Measurements from ENCODE around the gene SHD.
"Not testable (repeated sequence)": the region's sequence is repeated elsewhere in the genome, so short reads cannot be mapped to it uniquely, and the experiment has no call there.

SHD gene

DNA sequence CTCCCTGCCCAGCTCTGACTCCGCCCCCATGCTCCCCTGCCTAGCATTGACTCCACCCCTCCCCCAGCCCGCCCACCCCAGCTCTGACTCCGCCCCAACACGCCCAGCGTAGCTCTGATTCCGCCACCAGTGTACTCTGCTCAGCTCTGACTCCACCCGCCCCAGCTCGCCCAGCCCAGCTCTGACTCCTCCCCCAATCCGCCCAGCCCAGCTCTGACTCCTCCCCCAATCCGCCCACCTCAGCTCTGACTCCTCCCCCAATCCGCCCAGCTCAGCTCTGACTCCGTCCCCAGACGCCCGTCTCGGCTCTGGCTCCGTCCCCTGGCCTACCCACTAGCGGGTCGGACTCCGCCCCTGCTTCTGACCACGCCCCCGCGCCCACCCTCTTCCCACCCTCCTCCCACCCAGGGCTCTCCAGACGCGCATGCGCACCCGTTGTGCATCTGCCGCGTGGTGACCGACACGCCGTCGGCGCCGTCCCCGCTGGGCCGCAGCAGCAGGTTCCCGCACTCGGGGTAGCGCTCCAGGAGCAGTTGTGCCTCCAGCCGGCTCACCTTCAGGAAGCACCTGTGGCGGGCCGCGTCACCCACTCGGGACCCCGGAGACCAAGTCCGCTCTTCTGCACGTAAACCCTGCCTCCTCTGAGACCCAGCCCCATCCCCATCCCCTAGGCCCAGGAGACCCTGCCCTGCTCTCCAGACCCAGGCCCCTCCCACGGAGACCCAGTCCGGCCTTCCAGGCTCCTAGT lies 49.4 kb downstream of the SHD start:
- no peak overlapping the region for H2AFZ ChIP-seq (ENCODE audit: low read depth, low read length)
- peak overlapping the region; percentile 73 for H3K4me3 ChIP-seq (ENCODE audit: low read length)
- H3K27me3 ChIP-seq (ENCODE audit: insufficient read depth, low read length) = no peaks in the 10 kb centered on the region
- H3K4me1 ChIP-seq (ENCODE audit: insufficient read depth, low read length) = no peaks in the 10 kb centered on the region
- no peaks in the 10 kb centered on the region for H3K9me3 ChIP-seq (ENCODE audit: low read length)
- peaks cover 2% of the 10 kb centered on the region for H3K36me3 ChIP-seq (ENCODE audit: insufficient read depth, low read length)

DNA sequence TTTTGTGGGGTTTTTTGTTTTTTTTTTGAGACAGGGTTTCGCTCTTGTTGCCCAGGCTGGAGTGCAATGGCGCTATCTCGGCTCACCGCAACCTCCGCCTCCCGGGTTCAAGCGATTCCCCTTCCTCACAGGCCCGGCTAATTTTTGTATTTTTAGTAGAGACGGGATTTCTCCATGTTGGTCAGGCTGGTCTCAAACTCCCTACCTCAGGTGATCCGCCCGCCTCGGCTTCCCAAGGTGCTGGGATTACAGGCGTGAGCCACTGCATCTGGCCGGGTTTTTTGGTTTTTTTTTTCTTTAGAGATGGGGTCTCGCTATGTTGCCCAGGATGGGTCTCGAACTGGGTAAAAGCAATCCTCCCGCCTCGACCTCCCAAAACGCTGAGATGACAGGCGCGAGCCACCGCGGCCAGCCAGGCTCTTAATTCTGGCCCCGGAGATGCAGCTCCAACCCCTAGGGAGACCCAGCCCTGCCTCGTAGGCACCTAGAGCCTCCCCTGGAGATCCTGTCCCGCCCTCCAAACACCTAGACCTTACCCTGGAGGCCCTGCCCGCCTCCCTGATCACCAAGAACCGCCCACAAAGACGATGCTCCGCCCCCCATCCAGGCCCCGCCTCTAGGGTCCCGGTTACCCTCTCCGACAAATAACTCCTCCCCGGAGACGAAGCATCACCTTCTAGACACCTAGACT lies 50.1 kb downstream of the SHD start:
- H3K4me3 ChIP-seq (ENCODE audit: low read length) = peak overlapping the region; percentile 73
- H2AFZ ChIP-seq (ENCODE audit: low read depth, low read length); H3K27me3 ChIP-seq (ENCODE audit: insufficient read depth, low read length); H3K4me1 ChIP-seq (ENCODE audit: insufficient read depth, low read length); H3K36me3 ChIP-seq (ENCODE audit: insufficient read depth, low read length); H3K9me3 ChIP-seq (ENCODE audit: low read length): not testable (repeated sequence)

DNA sequence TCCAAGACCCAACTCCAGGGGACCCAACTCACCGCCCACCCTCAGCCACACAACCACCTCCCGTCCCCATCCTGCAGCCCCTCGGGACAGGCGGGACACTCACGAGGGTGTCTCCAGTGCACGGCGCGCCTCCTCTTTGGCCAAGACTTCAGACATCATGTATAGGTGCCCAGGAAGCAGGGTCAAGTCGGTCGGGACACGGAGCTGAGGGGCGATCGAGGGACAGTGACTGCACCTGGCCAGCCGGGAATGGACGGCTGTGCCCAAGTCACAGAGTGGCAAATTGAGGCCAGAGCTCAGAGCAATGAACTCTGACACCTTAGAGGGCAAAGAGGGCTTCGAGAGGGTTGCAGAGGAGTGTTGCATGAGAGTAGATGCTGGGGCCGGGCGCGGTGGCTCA lies 50.8 kb downstream of the SHD start:
- Histone ChIP-seq H3K27me3 (ENCODE audit: insufficient read depth, low read length) (no peaks in the 10 kb centered on the region), H3K36me3 (ENCODE audit: insufficient read depth, low read length) (no peaks in the 10 kb centered on the region), H2AFZ (ENCODE audit: low read depth, low read length) (no peak overlapping the region), H3K9me3 (ENCODE audit: low read length) (no peaks in the 10 kb centered on the region), H3K4me1 (ENCODE audit: insufficient read depth, low read length) (no peaks in the 10 kb centered on the region), H3K4me3 (ENCODE audit: low read length) (no peak overlapping the region)

DNA sequence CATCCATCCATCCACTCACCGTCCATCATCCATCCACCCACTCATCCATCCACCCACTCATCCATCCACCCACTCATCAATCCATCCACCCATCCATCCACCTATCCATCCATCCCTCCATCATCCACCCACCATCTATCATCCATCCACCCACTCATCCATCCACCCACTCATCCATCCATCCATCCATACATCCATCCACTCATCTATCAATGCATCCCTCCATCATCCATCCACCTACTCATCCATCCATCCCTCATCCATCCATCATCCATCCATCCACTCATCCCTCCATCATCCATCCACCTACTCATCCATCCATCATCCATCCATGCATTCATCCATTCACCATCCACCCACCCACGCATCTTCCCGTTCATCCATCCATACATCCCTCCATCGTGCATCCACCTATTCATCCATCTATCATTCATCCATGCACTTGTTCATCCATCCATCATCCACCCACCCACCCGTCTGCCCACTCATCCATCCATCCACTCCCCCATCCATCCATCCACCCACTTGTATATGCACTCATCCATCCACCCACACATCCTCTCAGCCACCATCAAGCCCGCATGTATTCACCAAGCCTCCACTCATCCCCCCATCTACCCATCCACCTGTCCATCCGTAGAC lies 56.0 kb downstream of the SHD start:
- Histone ChIP-seq H3K36me3 (ENCODE audit: insufficient read depth, low read length) (no peaks in the 10 kb centered on the region), H3K4me1 (ENCODE audit: insufficient read depth, low read length) (peaks cover 16% of the 10 kb centered on the region), H2AFZ (ENCODE audit: low read depth, low read length) (no peak overlapping the region), H3K27me3 (ENCODE audit: insufficient read depth, low read length) (no peaks in the 10 kb centered on the region), H3K4me3 (ENCODE audit: low read length) (no peak overlapping the region), H3K9me3 (ENCODE audit: low read length) (no peaks in the 10 kb centered on the region)

DNA sequence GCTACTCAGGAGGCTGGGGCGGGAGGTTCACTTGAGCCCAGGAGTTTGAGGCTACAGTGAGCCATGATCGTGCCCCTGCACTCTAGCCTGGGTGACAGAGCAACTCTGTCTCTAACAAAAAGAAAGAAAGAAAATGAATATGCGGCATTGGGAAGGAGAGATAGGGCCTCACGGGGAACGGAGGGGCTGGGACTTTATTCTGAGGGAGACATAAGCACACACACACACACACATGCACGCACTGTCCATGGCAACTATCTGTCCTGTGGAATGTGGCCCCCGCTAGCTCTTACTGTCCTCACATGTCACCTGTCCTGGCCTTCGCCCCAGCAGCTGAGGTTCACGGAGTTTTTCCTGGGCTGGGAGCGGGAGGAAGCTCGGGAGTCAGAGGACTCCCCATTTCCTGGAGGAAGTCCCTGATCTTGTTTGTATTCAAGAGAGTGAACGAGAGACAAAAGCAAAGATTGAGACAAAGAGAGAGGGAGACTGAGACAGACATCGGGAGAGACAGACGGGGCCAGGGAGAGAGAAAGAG lies 58.9 kb downstream of the SHD start:
- H3K27me3 ChIP-seq (ENCODE audit: insufficient read depth, low read length) = no peaks in the 10 kb centered on the region
- H3K9me3 ChIP-seq (ENCODE audit: low read length) = no peaks in the 10 kb centered on the region
- H3K4me3 ChIP-seq (ENCODE audit: low read length) = peak overlapping the region; percentile 35
- H2AFZ ChIP-seq (ENCODE audit: low read depth, low read length) = no peak overlapping the region
- no peaks in the 10 kb centered on the region for H3K36me3 ChIP-seq (ENCODE audit: insufficient read depth, low read length)
- peaks cover 22% of the 10 kb centered on the region for H3K4me1 ChIP-seq (ENCODE audit: insufficient read depth, low read length)

DNA sequence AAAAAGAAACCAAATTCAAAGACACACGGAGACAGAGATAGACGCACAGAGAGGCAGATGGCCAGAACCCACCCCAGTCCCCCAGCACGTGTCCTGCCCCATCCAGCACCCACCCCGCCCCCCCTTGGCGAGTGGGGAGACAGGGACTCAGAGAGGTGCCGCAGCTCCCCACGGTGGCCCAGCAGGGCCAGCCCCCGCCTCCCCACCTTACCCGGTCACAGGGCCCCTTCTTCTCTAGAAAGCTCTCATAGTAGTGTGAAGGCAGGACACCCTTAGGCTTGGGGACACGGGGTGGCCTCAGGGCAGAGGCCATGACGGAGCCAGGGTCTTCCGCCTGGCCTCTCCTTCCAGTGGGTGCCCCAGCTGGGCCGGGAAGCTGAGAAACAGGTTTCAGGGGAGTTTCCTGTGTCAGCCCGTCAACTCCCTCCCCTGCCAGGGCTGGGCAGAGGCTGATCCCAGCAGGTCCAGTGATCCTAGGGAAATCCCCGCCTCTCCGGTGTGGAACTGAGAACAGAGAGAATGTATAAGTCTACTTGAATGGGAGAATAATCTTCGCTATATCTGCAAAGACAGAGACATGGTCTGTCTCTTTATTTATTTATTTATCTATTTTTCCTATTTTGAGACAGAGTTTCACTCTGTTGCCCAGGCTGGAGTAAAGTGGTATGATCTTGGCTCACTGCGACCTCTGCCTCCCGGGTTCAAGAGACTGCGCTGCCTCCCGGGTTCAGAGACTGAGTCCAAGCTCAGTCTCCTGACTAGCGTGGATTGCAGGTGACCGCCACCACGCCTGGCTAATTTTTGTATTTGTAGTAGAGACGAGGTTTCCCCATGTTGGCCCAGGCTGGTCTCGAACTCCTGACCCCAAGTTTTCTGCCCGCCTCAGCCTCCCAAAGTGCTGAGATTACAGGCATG lies 59.6 kb downstream of the SHD start, which contains the start of gene STAP2:
TSS of gene STAP2 (minus strand) at position 387 of the 915 bp plus-strand sequence. CDS start at position 313, 74 bp downstream.
- Histone ChIP-seq H2AFZ (ENCODE audit: low read depth, low read length) (no peak within 1 kb of the TSS), H3K27me3 (ENCODE audit: insufficient read depth, low read length) (no peaks in the 10 kb centered on the region), H3K36me3 (ENCODE audit: insufficient read depth, low read length) (no peaks in the 10 kb centered on the region), H3K9me3 (ENCODE audit: low read length) (no peaks in the 10 kb centered on the region), H3K4me3 (ENCODE audit: low read length) (peak within 1 kb of the TSS; percentile 35), H3K4me1 (ENCODE audit: insufficient read depth, low read length) (peaks cover 22% of the 10 kb centered on the region)

Data from neuron (in vitro differentiated cells).